ENCODE results near the gene DHCR24.

The DHCR24 gene

GRCh38 chr1:54865238-54866073, 21.5 kb downstream of the DHCR24 start:
- DNase-seq: no peak

- DNase-seq: no peak
Observed at GRCh38 chr1:54864460-54865208, 22.4 kb downstream of the DHCR24 start.

- no peak for DNase-seq
Observed at GRCh38 chr1:54863267-54863665, 23.7 kb downstream of the DHCR24 start.

GRCh38 chr1:54861070-54861761, 25.8 kb downstream of the DHCR24 start:
- DNase-seq: no peak

- DNase-seq: no peak
Observed at GRCh38 chr1:54859700-54860391, 27.1 kb downstream of the DHCR24 start.

GRCh38 chr1:54857746-54858561, 29.0 kb downstream of the DHCR24 start:
- DNase-seq: peak; percentile 45

GRCh38 chr1:54857141-54857540, 29.9 kb downstream of the DHCR24 start:
- DNase-seq: no peak

- DNase-seq: no peak
Observed at GRCh38 chr1:54854381-54855020, 32.5 kb downstream of the DHCR24 start.

GRCh38 chr1:54853793-54854370, 33.1 kb downstream of the DHCR24 start:
- no peak for DNase-seq

- no peak for DNase-seq
Observed at GRCh38 chr1:54853096-54853792, 33.8 kb downstream of the DHCR24 start.

GRCh38 chr1:54851936-54852524, 35.0 kb downstream of the DHCR24 start:
- DNase-seq: no peak

- no peak for DNase-seq
Observed at GRCh38 chr1:54851406-54851805, 35.6 kb downstream of the DHCR24 start.

- no peak for DNase-seq
Observed at GRCh38 chr1:54850737-54851136, 36.3 kb downstream of the DHCR24 start.

- no peak for DNase-seq
Observed at GRCh38 chr1:54850069-54850730, 36.8 kb downstream of the DHCR24 start.

GRCh38 chr1:54849219-54850068, 37.6 kb downstream of the DHCR24 start:
- DNase-seq: no peak

GRCh38 chr1:54848134-54848948, 38.7 kb downstream of the DHCR24 start:
- DNase-seq: no peak

GRCh38 chr1:54846716-54847284, 40.2 kb downstream of the DHCR24 start:
- no peak for DNase-seq

All from right kidney (tissue), 1 donor.